HEK293 (cell line): ENCODE results near the gene MBOAT7.
A peak's percentile ranks its signal among the peaks of the same experiment; 100 is the strongest.
"Not testable (repeated sequence)": the region's sequence is repeated elsewhere in the genome, so short reads cannot be mapped to it uniquely, and the experiment has no call there.

Source experiments
- CTCF ChIA-PET: fragments of 350-600 bp; formaldehyde crosslinking; extraction: SDS; loops from one replicate; lab custom pipeline; 2021; ENCODE audit warnings: antibody characterized with exemption; lab: Yijun Ruan, JAX
- POLR2A ChIA-PET: fragments of 300-600 bp; formaldehyde crosslinking; extraction: SDS; loops from one replicate; lab custom pipeline; 2020; ENCODE audit warnings: antibody characterized with exemption, inconsistent platforms; lab: Yijun Ruan, JAX
- H3K27ac ChIP-seq: fragments of 200-500 bp; sonication (Bioruptor generic); 2 replicates; pipeline ENCODE4 v1.5.1; 2014; ENCODE audit warnings: low read depth, low read length, control low read depth, inconsistent platforms; ENCODE audit errors: extremely low read depth
- H3K36me3 ChIP-seq, 2 experiments: fragments of 200-500 bp in 1 of 2; sonication (Bioruptor generic) in 1 of 2; 1 replicate in 1 of 2; 2 replicates in 1 of 2; pipeline ENCODE4 v1.5.1; 2014 to 2017; ENCODE audit warnings: inconsistent platforms in 2 of 2, low read length in 2 of 2; ENCODE audit not compliant: control insufficient read depth in 2 of 2, insufficient read depth in 1 of 2
- H3K4me1 ChIP-seq: fragments of 200-500 bp; sonication (Bioruptor generic); 2 replicates; pipeline ENCODE4 v1.5.1; 2014; ENCODE audit warnings: mild to moderate bottlenecking, low read length, inconsistent platforms; ENCODE audit not compliant: control insufficient read depth, insufficient read depth
- H3K4me3 ChIP-seq: 2 replicates; pipeline ENCODE4 v1.5.1; 2011; ENCODE audit warnings: low read depth, mild to moderate bottlenecking, control low read depth, low read length, moderate library complexity
- H3K9me3 ChIP-seq: fragments of 200-500 bp; sonication (Bioruptor generic); 2 replicates; pipeline ENCODE4 v1.5.1; 2014; ENCODE audit warnings: low read depth, low read length, inconsistent platforms; ENCODE audit not compliant: control insufficient read depth, insufficient read depth
- GFI1B ChIP-seq: fragments of 450-650 bp; formaldehyde crosslinking; IDR thresholded peaks from 2 replicates; pipeline ENCODE4 v1.5.1; 2016; ENCODE audit warnings: missing biosample characterization, missing genetic modification characterization
- GLI2 ChIP-seq: fragments of 450-650 bp; formaldehyde crosslinking; IDR thresholded peaks from 2 replicates; pipeline ENCODE4; 2017; ENCODE audit warnings: missing biosample characterization, missing genetic modification characterization, low read depth, borderline replicate concordance
- KLF1 ChIP-seq: fragments of 450-650 bp; formaldehyde crosslinking; IDR thresholded peaks from 2 replicates; pipeline ENCODE4 v1.5.1; 2016; ENCODE audit warnings: missing biosample characterization, missing genetic modification characterization
- MEIS1 ChIP-seq: sonication (generic); formaldehyde crosslinking; IDR thresholded peaks from 2 replicates; pipeline ENCODE4 v1.8.1; 2022; ENCODE audit warnings: missing genetic modification reagents, mild to moderate bottlenecking, borderline replicate concordance
- SP3 ChIP-seq: fragments of 450-650 bp; formaldehyde crosslinking; IDR thresholded peaks from 2 replicates; pipeline ENCODE4 v1.5.1; 2016; ENCODE audit warnings: missing biosample characterization, missing genetic modification characterization
- SP7 ChIP-seq: fragments of 450-650 bp; formaldehyde crosslinking; IDR thresholded peaks from 2 replicates; pipeline ENCODE4 v1.5.1; 2016; ENCODE audit warnings: missing biosample characterization, missing genetic modification characterization
- ZBTB20 ChIP-seq: fragments of 450-650 bp; formaldehyde crosslinking; IDR thresholded peaks from 2 replicates; pipeline ENCODE4 v1.5.1; 2016; ENCODE audit warnings: missing biosample characterization, missing genetic modification characterization
- ZNF280C ChIP-seq: fragments of 450-650 bp; formaldehyde crosslinking; IDR thresholded peaks from 2 replicates; pipeline ENCODE4 v1.5.1; 2016; ENCODE audit warnings: missing biosample characterization, missing genetic modification characterization
- ZNF292 ChIP-seq: fragments of 450-650 bp; formaldehyde crosslinking; IDR thresholded peaks from 2 replicates; pipeline ENCODE4 v1.5.1; 2016; ENCODE audit warnings: low read depth, missing biosample characterization, missing genetic modification characterization, borderline replicate concordance
- ZNF311 ChIP-seq: fragments of 450-650 bp; formaldehyde crosslinking; IDR thresholded peaks from 2 replicates; pipeline ENCODE4 v1.5.1; 2017; ENCODE audit warnings: missing biosample characterization, missing genetic modification characterization, borderline replicate concordance
- ZNF510 ChIP-seq: fragments of 450-650 bp; formaldehyde crosslinking; IDR thresholded peaks from 2 replicates; pipeline ENCODE4 v1.5.1; 2018; ENCODE audit warnings: mild to moderate bottlenecking, missing genetic modification characterization, missing biosample characterization; ENCODE audit not compliant: insufficient replicate concordance
- ZNF530 ChIP-seq: fragments of 450-650 bp; formaldehyde crosslinking; IDR thresholded peaks from 2 replicates; pipeline ENCODE4 v1.5.1; 2016; ENCODE audit warnings: low read depth, missing biosample characterization, missing genetic modification characterization
- ZNF561 ChIP-seq: fragments of 450-650 bp; IDR thresholded peaks from 2 replicates; pipeline ENCODE4 v1.5.1; 2018; ENCODE audit warnings: missing biosample characterization, missing genetic modification characterization, borderline replicate concordance
- ZNF596 ChIP-seq: fragments of 450-650 bp; IDR thresholded peaks from 2 replicates; pipeline ENCODE4 v1.5.0; 2018; ENCODE audit warnings: missing biosample characterization, mild to moderate bottlenecking, missing genetic modification characterization, moderate library complexity
- ZNF837 ChIP-seq: fragments of 450-650 bp; formaldehyde crosslinking; IDR thresholded peaks from 2 replicates; pipeline ENCODE4 v1.5.1; 2016; ENCODE audit warnings: missing biosample characterization, missing genetic modification characterization
- ZSCAN16 ChIP-seq: fragments of 450-650 bp; formaldehyde crosslinking; IDR thresholded peaks from 2 replicates; pipeline ENCODE4 v1.5.1; 2016; ENCODE audit warnings: missing biosample characterization, missing genetic modification characterization
- ZSCAN30 ChIP-seq: fragments of 450-650 bp; IDR thresholded peaks from 2 replicates; pipeline ENCODE4 v1.5.1; 2018; ENCODE audit warnings: missing biosample characterization, mild to moderate bottlenecking, missing genetic modification characterization, moderate library complexity
- ZSCAN4 ChIP-seq: fragments of 450-650 bp; formaldehyde crosslinking; IDR thresholded peaks from 2 replicates; pipeline ENCODE4 v1.5.1; 2017; ENCODE audit warnings: missing biosample characterization, missing genetic modification characterization

MBOAT7 gene

GRCh38 chr19:54194463-54194862, 5.1 kb upstream of the MBOAT7 start:
- TF ChIP-seq KLF1 (tag by site-specific recombination) = peak; percentile 91
- CTCF ChIA-PET = interaction anchor here (0.8 kb wide), 1 partner anchor 38 kb away, joined by 3 read pairs; no protein-coding TSS in a partner anchor
- not testable (repeated sequence) for H3K4me1 ChIP-seq, H3K4me3 ChIP-seq, H3K9me3 ChIP-seq, H3K27ac ChIP-seq
- peaks cover 32 to 39% of the 10 kb centered on the region in 2 experiments for H3K36me3 ChIP-seq
- POLR2A ChIA-PET = interaction anchor here (1.3 kb wide), 1 partner anchor 12 kb away, joined by 3 read pairs; no protein-coding TSS in a partner anchor

- H3K4me1 ChIP-seq = peaks cover 14% of the 10 kb centered on the region
- H3K4me3 ChIP-seq = no peak overlapping the region
- no peak for TF ChIP-seq ZNF292 (tag by site-specific recombination)
- no peak for TF ChIP-seq ZNF530
- no peak for TF ChIP-seq ZSCAN30 (tag by site-specific recombination)
- no peak for TF ChIP-seq ZSCAN4 (tag by site-specific recombination)
- TF ChIP-seq ZNF311 = no peak
- TF ChIP-seq MEIS1 (CRISPR knock-in tag) = no peak
- no peak for TF ChIP-seq SP7 (tag by site-specific recombination)
- TF ChIP-seq ZNF280C (tag by site-specific recombination) = no peak
- no peak for TF ChIP-seq ZNF561 (tag by site-specific recombination)
- TF ChIP-seq ZNF837 = no peak
- TF ChIP-seq GLI2 (tag by site-specific recombination) = no peak
- no peak for TF ChIP-seq GFI1B (tag by site-specific recombination)
- TF ChIP-seq SP3 = no peak
- TF ChIP-seq ZNF596 (tag by site-specific recombination) = no peak
- no peak for TF ChIP-seq ZNF510 (tag by site-specific recombination)
- peaks cover 32 to 38% of the 10 kb centered on the region in 2 experiments for H3K36me3 ChIP-seq
- POLR2A ChIA-PET = interaction anchor here (0.7 to 5.8 kb wide), 3 partner anchors 15 to 275 kb away, joined by 3 to 152 read pairs (median 19); partner anchors contain the start of gene LENG1
- CTCF ChIA-PET = interaction anchor here (1.2 kb wide), 1 partner anchor 73 kb away, joined by 6 read pairs; no protein-coding TSS in a partner anchor
- no peak overlapping the region for H3K27ac ChIP-seq
- H3K9me3 ChIP-seq = no peaks in the 10 kb centered on the region
These were observed 3.6 kb upstream of the MBOAT7 start for GRCh38 chr19:54193011-54193410.

GRCh38 chr19:54191811-54192453, 2.6 kb upstream of the MBOAT7 start:
- H3K36me3 ChIP-seq = peaks cover 32 to 38% of the 10 kb centered on the region in 2 experiments
- peak; percentile 51; the same call in 1 of the 2 replicates for TF ChIP-seq ZBTB20
- no peak for TF ChIP-seq ZSCAN16 (tag by site-specific recombination)
- H3K9me3 ChIP-seq = no peaks in the 10 kb centered on the region
- ChIA-PET CTCF (interaction anchor here (0.7 to 1.4 kb wide), 4 partner anchors 9 to 74 kb away, joined by 3 to 5 read pairs (median 4); no protein-coding TSS in a partner anchor), POLR2A (interaction anchor here (0.7 to 6.4 kb wide), 8 partner anchors 8 to 276 kb away, joined by 3 to 241 read pairs (median 41); partner anchors contain the start of genes CNOT3, LENG1, RPS9 and TMC4)
- H3K4me1 ChIP-seq = peaks cover 14% of the 10 kb centered on the region
- peak overlapping the region; percentile 90 for H3K27ac ChIP-seq
- peak overlapping the region; percentile 64 for H3K4me3 ChIP-seq
